Muscle layer of colon (tissue), 2 donors: Measurements from ENCODE around the gene CCDC30.

Source experiments
- H3K27ac ChIP-seq: one replicate; pipeline ENCODE4 v1.7.0; 2013; ENCODE audit warnings: low read depth, mild to moderate bottlenecking, low read length, moderate library complexity
- H3K27me3 ChIP-seq, 2 donors: one replicate each; pipeline ENCODE4 v1.7.0; 2013; ENCODE audit warnings: low read length in 2 of 2, mild to moderate bottlenecking in 2 of 2; ENCODE audit not compliant: insufficient read depth in 2 of 2, control insufficient read depth in 1 of 2
- H3K36me3 ChIP-seq: one replicate; pipeline ENCODE4 v1.7.0; 2013; ENCODE audit warnings: mild to moderate bottlenecking, low read length; ENCODE audit not compliant: insufficient read depth
- H3K4me1 ChIP-seq: one replicate; pipeline ENCODE4 v1.7.0; 2013; ENCODE audit warnings: mild to moderate bottlenecking, low read length; ENCODE audit not compliant: insufficient read depth
- H3K4me3 ChIP-seq, 2 donors: one replicate each; pipeline ENCODE4 v1.7.0; 2013; ENCODE audit warnings: low read length in 2 of 2, low read depth in 1 of 2, mild to moderate bottlenecking in 1 of 2, moderate library complexity in 1 of 2
- H3K9ac ChIP-seq: one replicate; pipeline ENCODE4 v1.7.0; 2013; ENCODE audit warnings: low read length
- H3K9me3 ChIP-seq: one replicate; pipeline ENCODE4 v1.7.0; 2013; ENCODE audit warnings: mild to moderate bottlenecking, low read length
- donor health status: abdominal sarcoma.
- donor health status: Adenocarcinoma of cecum.

CCDC30 gene

DNA sequence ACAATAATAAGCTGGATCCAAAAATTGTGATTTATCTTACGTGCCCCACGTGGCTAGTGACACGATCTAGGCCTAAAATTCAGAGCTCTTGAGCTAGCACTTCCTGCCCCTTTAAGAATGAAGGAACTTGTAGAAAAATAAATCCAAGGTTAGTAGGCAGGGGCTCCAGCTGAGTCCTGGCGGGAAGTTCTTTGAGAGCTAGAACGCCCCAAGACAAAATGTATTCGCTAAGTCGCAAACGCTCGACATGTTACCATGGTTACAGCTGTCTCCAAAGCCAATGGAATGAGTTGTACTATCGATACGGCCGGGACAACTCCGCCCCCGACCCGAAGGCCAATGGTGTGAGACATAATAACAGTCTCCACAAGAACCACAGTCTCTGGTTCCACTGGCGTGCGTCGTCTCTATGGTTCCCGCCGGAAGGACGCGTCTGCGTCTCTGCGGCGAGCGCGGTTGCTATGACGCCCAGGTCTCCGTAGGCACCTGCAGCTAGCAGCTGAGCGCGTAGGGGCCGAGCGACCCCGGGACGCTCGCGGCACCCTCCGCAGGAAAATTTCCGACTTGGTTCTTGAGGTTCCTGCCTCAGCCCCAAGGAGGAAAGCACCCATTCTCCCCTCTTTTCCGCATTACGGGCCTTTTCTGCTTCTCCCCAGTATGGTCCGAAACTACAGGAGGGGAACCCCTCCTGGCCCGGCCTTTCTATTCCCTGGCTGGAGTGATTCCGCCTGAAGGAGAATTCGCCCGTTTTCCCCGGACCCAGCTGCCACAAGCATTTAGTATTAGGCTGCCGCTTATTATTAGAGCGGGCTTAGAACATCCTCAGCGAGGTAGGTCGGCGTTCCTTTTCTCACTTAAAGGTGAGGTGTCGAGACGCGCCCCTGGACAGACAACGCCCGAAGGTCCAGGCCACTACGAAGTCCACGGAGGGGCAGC is at the start of gene CCDC30:
TSS of gene CCDC30 (plus strand) at position 459 of the 936 bp plus-strand sequence. CDS start 17,266 bp downstream, outside the sequence.
- H3K36me3 ChIP-seq, result peaks cover 27% of the 10 kb centered on the region
- peaks cover 9% of the 10 kb centered on the region for H3K4me1 ChIP-seq
- peak within 1 kb of the TSS; percentile 39 to 68 for H3K4me3 ChIP-seq
- peak within 1 kb of the TSS; percentile 22 for H3K27ac ChIP-seq
- H3K9me3 ChIP-seq, result no peaks in the 10 kb centered on the region
- no peak within 1 kb of the TSS for H3K9ac ChIP-seq
- no peaks in the 10 kb centered on the region for H3K27me3 ChIP-seq

DNA sequence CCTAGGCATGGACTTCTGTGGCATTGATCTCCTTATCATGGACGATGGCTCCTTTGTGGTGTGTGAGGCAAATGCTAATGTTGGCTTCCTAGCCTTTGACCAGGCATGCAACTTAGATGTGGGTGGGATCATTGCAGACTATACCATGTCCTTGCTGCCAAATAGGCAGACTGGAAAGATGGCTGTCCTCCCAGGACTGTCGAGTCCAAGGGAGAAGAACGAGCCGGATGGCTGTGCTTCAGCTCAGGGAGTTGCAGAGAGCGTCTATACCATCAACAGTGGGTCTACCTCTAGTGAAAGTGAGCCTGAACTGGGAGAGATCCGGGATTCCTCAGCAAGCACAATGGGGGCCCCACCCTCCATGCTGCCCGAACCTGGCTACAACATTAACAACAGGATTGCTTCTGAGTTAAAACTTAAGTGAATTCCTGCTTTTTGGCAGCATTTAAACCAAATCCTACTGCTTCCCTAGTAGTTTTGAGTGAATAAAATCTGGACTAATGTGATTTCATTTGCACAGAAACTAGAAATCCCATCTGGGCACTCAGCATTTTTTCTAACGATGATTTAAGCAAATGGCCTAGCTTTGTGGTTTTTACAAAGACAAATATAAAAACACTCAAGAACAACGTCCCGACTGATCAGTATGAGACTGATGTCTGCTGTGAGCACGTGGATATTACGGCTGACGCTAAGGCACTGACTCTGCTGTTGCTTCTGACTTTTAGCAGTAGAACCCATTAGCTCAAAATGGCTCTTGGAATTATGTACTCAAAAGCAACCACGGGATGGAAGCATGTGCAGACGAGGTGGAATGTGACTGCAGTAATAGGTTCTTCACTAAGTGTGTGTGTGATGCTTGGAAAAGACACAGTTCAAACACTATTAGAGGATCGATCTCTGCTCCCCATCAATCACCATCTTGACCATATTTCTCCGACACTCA is 48.3 kb upstream of the CCDC30 start:
- Histone ChIP-seq H3K9ac (no peak overlapping the region), H3K36me3 (no peaks in the 10 kb centered on the region), H3K4me3 (no peak overlapping the region), H3K27me3 (no peaks in the 10 kb centered on the region), H3K4me1 (peaks cover 10% of the 10 kb centered on the region), H3K9me3 (no peaks in the 10 kb centered on the region), H3K27ac (no peak overlapping the region)

DNA sequence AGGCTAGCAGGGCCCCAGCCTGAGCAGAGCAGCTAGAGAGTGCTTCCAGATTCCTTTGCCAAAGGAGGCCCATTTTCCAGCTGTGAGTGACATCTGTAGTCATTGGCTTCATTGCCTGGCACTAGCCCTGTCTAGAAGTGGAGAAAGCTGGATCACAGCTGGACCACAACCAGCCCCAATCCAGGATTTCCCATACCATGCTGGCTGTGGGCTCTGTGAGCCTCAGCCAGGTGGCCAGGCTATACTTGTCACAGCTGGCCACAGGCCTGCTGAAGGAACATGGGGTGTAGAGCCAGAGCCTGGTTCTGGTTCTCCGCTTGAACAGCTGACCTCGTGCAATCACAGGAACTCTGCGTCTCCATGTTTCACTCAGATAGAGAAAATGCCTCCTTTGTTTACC is 45.9 kb upstream of the CCDC30 start:
- H3K27ac ChIP-seq, result no peak overlapping the region

DNA sequence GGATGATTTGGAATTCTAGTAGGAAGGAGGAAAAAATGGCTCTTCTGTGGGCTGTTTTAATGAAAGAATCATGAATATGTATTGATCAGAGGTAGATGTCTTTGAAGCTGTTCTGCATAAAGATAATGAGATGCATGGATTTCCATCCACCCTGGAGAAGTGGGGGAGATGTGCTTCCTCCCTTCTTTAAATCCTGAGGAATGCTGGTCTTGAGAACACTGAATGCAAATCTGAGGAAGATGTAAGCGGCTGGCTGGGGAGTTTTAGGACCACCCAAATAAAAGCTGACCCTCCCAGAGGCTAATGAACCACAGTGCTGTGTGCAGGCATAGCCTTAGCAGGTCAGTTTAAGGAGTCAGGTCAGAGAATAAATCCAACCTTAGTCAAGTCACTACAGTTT is 44.6 kb upstream of the CCDC30 start:
- Histone ChIP-seq H3K9me3 (no peaks in the 10 kb centered on the region), H3K27me3 (no peaks in the 10 kb centered on the region), H3K27ac (no peak overlapping the region), H3K4me1 (peaks cover 28% of the 10 kb centered on the region), H3K36me3 (no peaks in the 10 kb centered on the region), H3K9ac (no peak overlapping the region), H3K4me3 (no peak overlapping the region)

More for the DNA sequence above, 45.9 kb upstream of the CCDC30 start:
- Histone ChIP-seq H3K4me3 (no peak overlapping the region), H3K9me3 (no peaks in the 10 kb centered on the region), H3K4me1 (peaks cover 28% of the 10 kb centered on the region), H3K9ac (no peak overlapping the region), H3K36me3 (no peaks in the 10 kb centered on the region), H3K27me3 (no peaks in the 10 kb centered on the region)

DNA sequence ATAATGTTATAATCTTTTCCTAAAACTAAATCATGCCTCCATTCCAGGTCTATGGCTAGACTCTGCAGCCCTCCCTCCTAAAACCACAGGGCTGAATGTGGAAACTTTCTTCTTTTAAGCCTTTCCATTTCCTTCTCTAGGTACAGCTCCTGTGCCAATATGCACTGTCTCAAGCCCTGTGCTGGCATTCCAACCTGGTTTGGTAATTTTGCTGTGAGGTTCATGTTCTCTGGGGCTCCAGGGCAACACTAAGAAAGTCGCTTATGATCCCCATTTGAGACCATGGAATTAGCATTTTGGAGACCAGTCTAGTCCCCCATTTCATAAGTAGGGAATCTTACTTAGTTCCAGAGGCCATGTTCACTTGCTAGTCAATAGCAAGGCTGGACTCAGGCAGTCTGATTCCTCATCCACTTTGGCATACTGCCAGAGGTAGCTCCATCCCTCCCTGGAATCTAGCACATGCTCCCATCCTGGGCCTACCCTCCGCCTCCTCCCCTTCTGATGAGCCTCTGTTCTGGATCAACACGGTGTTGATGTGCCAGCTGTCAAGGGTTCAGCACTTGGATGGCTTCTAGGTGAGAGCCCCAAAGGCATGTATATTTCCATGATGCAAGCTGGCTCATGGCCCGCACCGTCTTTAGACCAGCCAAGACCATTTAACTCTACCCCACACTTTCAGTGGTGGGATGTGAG is 43.8 kb upstream of the CCDC30 start:
- H3K27me3 ChIP-seq, result no peaks in the 10 kb centered on the region
- H3K9ac ChIP-seq, result no peak overlapping the region
- H3K9me3 ChIP-seq, result no peaks in the 10 kb centered on the region
- H3K4me3 ChIP-seq, result peak overlapping the region in 1 of 2 donors; percentile 9
- peaks cover 28% of the 10 kb centered on the region for H3K4me1 ChIP-seq
- H3K27ac ChIP-seq, result peak overlapping the region; percentile 81
- no peaks in the 10 kb centered on the region for H3K36me3 ChIP-seq

DNA sequence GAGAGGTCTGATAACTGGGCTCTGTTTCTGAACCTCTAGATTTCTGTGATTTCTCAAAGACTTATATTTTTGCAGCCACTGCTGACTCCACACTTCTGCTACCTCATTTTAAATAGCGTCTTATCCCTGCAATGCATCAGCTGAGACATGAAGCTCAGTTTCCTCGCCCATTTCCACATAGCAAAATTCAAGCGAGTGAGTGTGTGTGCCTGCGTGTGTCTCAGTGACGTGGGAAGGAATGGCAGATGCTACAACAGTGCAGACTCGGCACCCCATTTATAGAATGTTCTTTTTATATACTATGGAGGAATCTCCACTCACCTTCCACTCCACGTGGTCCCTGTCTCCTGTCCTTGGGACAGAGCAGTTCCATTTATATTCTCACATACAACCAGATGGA is 43.0 kb upstream of the CCDC30 start:
- Histone ChIP-seq H3K9me3 (no peaks in the 10 kb centered on the region), H3K27me3 (no peaks in the 10 kb centered on the region), H3K36me3 (no peaks in the 10 kb centered on the region), H3K4me3 (peak overlapping the region in 1 of 2 donors; percentile 9), H3K27ac (peak overlapping the region; percentile 81), H3K9ac (no peak overlapping the region), H3K4me1 (peaks cover 28% of the 10 kb centered on the region)

DNA sequence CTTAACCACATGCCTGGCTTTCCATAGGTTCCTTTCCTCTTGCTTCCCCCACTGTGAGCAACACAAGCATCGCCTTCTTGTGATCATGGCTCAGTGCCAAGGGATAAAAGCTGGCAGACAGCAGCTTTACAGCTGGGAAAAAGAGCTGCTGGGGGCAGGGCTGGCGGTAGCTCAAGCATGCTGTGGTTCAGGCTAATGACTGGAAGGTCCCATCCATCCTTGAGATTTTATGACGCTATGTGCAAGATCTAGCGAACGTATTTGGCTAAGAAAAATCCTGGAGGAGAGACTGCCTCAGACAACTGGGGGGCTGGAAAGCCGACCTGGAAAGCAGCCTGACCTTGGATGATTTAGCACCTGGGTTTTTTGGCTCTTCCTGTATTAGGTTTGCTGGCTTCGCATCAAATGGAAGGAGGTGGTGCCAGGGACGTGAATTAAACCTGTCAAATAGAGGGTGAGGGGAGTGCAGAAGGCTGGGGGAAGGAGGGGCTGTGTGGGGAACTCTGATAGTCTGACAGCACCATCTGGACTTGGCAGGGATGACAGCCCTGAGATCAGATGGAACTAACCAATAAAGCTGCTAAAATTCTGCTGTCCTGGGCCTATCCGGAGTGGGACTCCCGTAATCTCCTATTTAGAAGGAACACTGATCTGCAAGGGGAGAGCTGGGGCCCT is 42.0 kb upstream of the CCDC30 start:
- peak overlapping the region in 1 of 2 donors; percentile 4 for H3K4me3 ChIP-seq
- H3K4me1 ChIP-seq, result peaks cover 28% of the 10 kb centered on the region
- no peak overlapping the region for H3K9ac ChIP-seq
- H3K27me3 ChIP-seq, result no peaks in the 10 kb centered on the region
- no peaks in the 10 kb centered on the region for H3K9me3 ChIP-seq
- no peaks in the 10 kb centered on the region for H3K36me3 ChIP-seq
- H3K27ac ChIP-seq, result peak overlapping the region; percentile 81

DNA sequence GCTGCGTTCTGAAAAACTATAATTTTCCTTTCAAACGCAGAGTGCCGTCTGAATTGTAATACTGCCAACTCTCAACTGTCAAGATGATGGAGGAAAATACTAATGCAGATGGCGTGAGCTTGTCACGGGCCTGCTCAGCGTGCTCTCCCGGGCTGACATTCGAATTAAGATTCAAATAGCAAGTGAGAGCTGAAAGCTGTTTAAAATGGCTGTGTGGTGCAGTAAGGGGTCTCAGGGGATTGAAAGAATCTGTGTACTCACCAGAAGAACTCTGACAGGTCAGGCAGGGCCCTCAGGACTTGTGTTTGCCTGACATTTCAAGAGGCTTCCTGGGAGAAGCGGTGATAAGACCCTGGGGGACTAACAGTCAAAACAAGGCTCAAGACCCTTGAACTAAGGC is 40.3 kb upstream of the CCDC30 start:
- Histone ChIP-seq H3K27me3 (no peaks in the 10 kb centered on the region), H3K27ac (no peak overlapping the region), H3K36me3 (no peaks in the 10 kb centered on the region), H3K4me1 (peaks cover 28% of the 10 kb centered on the region), H3K9me3 (no peaks in the 10 kb centered on the region), H3K9ac (no peak overlapping the region), H3K4me3 (no peak overlapping the region)

DNA sequence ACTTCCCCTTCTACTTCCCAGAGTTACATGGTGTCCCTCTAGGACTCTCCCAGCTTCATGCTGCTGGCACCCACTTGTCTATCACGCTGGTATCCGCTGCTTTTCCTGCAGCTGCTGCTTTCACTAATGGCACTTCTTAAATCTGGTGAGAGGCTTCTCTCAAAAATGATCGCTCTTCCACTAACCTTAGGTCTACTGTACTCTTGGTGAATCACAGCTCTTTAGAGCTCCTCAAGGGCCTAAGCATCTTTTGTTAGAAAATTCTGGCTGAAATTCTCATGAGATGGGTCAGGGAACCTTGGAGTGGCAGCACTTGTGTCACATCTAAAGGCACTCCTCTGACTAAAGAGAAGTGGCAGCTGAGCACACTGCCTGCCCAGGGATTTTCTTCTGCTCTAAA is 39.4 kb upstream of the CCDC30 start:
- Histone ChIP-seq H3K36me3 (no peaks in the 10 kb centered on the region), H3K9ac (no peak overlapping the region), H3K27me3 (no peaks in the 10 kb centered on the region), H3K9me3 (no peaks in the 10 kb centered on the region), H3K4me3 (no peak overlapping the region), H3K4me1 (peaks cover 28% of the 10 kb centered on the region), H3K27ac (no peak overlapping the region)

DNA sequence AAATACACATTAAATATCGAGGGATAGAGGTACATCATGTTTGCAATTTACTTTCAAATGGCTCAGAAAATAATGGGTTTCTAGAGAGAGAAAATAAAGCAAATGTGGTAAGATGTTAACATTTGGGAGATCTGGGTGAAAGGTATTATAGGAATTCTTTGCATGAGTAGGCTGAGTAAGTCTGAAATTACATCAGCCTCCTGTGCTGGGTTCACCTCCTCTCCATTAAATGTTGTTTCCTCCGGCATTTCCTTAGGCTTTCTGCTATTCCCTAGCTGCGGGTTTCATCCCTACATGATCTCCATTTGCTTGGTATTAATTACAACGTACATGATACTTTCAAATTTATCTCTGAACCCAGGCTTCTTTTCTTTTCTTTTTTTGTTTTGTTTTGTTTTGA is 38.9 kb upstream of the CCDC30 start:
- Histone ChIP-seq H3K9me3 (no peaks in the 10 kb centered on the region), H3K27ac (no peak overlapping the region), H3K4me3 (no peak overlapping the region), H3K4me1 (peaks cover 24% of the 10 kb centered on the region), H3K27me3 (no peaks in the 10 kb centered on the region), H3K9ac (no peak overlapping the region), H3K36me3 (no peaks in the 10 kb centered on the region)
